GM21515 (cell line): ENCODE data around the gene RHBDL2.
"Not testable (repeated sequence)": the region's sequence is repeated elsewhere in the genome, so short reads cannot be mapped to it uniquely, and the experiment has no call there.

ENCODE experiments used
- ATAC-seq: cut with Tn5 transposase; IDR thresholded peaks from one replicate; pipeline ENCODE4 v1.9.1; 2021; ENCODE audit not compliant: unreplicated experiment

Gene RHBDL2

GRCh38 chr1:38941527-38942019 lies at the start of gene RHBDL2:
Gene RHBDL2, minus strand, starts transcription at chr1:38941830. Its CDS starts 22,618 bp downstream, at chr1:38919212.
- ATAC-seq: no peak

- peak; percentile 94 for ATAC-seq
Observed at GRCh38 chr1:38990738-38991637, 49.4 kb upstream of the RHBDL2 start, which contains the start of gene AKIRIN1. Gene AKIRIN1, plus strand, starts transcription at chr1:38991276. Its CDS starts 105 bp downstream, at chr1:38991381.

- no peak for ATAC-seq
Observed at GRCh38 chr1:38990386-38990737, 48.7 kb upstream of the RHBDL2 start.

- no peak for ATAC-seq
Observed at GRCh38 chr1:38989979-38990378, 48.3 kb upstream of the RHBDL2 start.

- ATAC-seq: not testable (repeated sequence)
Observed at GRCh38 chr1:38979380-38979779, 37.8 kb upstream of the RHBDL2 start.

- ATAC-seq: not testable (repeated sequence)
Observed at GRCh38 chr1:38978245-38978542, 36.6 kb upstream of the RHBDL2 start.

- ATAC-seq: not testable (repeated sequence)
Observed at GRCh38 chr1:38977399-38978244, 36.0 kb upstream of the RHBDL2 start.

- no peak for ATAC-seq
Observed at GRCh38 chr1:38973659-38974437, 32.2 kb upstream of the RHBDL2 start.

GRCh38 chr1:38973145-38973544 lies 31.5 kb upstream of the RHBDL2 start:
- not testable (repeated sequence) for ATAC-seq

- no peak for ATAC-seq
Observed at GRCh38 chr1:38964140-38964548, 22.5 kb upstream of the RHBDL2 start.

- ATAC-seq: no peak
Observed at GRCh38 chr1:38962560-38962959, 20.9 kb upstream of the RHBDL2 start.

GRCh38 chr1:38962113-38962512 lies 20.5 kb upstream of the RHBDL2 start:
- no peak for ATAC-seq

GRCh38 chr1:38958967-38959366 lies 17.3 kb upstream of the RHBDL2 start:
- ATAC-seq: no peak

GRCh38 chr1:38953433-38953860 lies 11.8 kb upstream of the RHBDL2 start:
- ATAC-seq: no peak

- no peak for ATAC-seq
Observed at GRCh38 chr1:38950553-38950952, 8.9 kb upstream of the RHBDL2 start.

- ATAC-seq: no peak
Observed at GRCh38 chr1:38944547-38944946, 2.9 kb upstream of the RHBDL2 start.

- ATAC-seq: no peak
Observed at GRCh38 chr1:38942664-38943428, 1.2 kb upstream of the RHBDL2 start.

- ATAC-seq: no peak
Observed at GRCh38 chr1:38941093-38941492, 537 bp downstream of the RHBDL2 start.

- no peak for ATAC-seq
Observed at GRCh38 chr1:38940339-38941047, 1.1 kb downstream of the RHBDL2 start.
